Brain pericyte (primary cell): ENCODE results near the gene GUSB.

Source experiments
- DNase-seq: peaks from one replicate; pipeline ENCODE4 v3.0.0-alpha.2; 2012; ENCODE audit warnings: low read depth, low spot score

The GUSB gene

GRCh38 chr7:65931685-65932084, 50.3 kb downstream of the GUSB start:
- DNase-seq: no peak

DNA sequence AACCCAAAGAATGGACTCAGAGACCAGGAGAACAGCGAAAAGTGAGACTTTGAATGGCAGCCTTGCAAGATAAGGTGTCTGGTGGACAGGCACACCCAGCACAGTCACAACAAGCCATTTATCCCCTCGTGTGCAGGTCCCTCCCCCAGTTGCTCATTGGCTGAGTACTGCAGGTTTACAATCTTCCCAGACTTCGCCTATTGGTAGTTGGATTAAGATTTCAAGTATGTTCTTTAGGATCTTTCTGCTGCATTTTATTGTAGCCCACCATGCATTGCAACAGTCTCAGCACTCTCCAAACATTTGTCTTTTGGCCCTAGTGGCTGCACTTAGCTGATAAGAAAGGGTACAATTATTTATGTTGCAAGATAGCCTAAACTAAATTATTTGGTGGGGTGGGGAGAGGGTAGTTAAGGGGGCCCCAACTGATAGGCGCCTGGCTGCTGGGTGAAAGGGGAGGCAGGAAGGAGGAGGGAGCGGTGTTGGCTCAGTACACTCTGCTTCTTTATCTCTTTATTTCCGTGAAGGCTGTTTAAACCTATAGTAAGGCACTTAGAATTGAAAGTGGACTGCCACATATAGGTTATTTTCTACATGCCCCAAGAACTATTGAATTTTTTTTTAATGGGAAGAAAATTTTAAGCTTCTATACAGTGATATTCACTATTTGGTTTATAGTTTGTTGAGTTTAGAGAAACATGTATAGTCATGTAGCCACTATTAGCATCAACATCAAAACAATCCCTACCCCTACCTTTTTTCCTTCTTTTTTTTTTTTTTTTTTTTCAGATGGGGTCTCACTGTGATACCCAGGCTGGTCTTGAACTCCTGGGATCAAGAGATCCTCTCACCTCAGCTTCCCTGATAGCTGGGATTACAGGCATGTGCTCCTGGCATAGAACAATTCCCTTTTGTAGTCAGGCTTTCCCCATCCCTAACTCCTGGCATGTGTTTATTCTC, 54.2 kb downstream of the GUSB start:
- DNase-seq: no peak

GRCh38 chr7:65926588-65926987, 55.4 kb downstream of the GUSB start:
- no peak for DNase-seq

DNA sequence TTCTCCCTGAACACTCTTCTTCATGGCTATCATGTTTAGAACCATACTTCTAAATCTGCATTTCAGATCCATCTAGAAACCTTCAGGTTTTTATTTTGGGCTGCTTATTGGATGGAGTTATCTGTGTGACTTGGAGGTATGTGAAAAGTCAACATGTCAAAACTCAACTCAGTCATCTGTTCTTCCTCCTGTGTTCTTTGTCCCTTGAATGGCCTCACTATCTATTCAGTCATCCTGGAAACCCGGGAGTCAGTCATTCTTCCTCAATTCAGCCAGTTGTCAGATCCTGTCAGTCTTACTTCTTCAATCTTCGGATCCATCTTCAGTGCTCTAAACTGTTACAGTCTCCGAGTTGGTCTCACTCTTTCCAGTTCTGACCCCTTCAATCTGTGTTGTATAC, 57.0 kb downstream of the GUSB start:
- DNase-seq: no peak

DNA sequence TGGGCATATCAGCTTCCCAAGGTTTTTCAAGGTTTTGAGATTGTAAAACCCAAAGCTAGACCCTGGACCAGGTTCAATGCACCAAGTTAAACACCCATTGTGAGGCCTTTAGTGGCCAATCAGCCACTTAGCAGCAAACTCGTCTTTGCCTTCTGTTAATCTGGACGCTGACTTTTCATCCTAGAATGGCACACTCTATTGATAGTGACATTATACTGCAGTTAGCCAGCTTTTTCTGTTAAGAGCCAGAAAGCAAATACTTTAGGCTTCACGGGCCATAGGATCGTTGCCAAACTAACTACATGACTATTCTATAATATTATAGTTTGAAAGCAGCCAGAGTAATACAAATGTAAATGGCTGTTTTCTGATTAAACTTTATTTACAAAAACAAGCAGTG, 57.8 kb downstream of the GUSB start:
- no peak for DNase-seq

GRCh38 chr7:65923316-65923715, 58.7 kb downstream of the GUSB start:
- DNase-seq: no peak

- no peak for DNase-seq
Observed at GRCh38 chr7:65915921-65916657, 65.9 kb downstream of the GUSB start.

GRCh38 chr7:65912237-65912636, 69.8 kb downstream of the GUSB start:
- DNase-seq: no peak
